HK-2 (cell line): ENCODE data around the gene PDCD5.
A peak's percentile ranks its signal among the peaks of the same experiment; 100 is the strongest.
"Not testable (repeated sequence)": the region's sequence is repeated elsewhere in the genome, so short reads cannot be mapped to it uniquely, and the experiment has no call there.

Experiments
- DNase-seq: peaks from one replicate; pipeline ENCODE4 v3.0.0-alpha.2; 2018; ENCODE audit not compliant: unreplicated experiment

The PDCD5 gene

GRCh38 chr19:32580901-32581704, at the start of gene PDCD5:
PDCD5 (plus strand) TSS chr19:32581190; CDS start chr19:32581262, 72 bp downstream.
- peak; percentile 95 for DNase-seq

GRCh38 chr19:32532233-32532632, 48.8 kb upstream of the PDCD5 start:
- DNase-seq: no peak

DNA sequence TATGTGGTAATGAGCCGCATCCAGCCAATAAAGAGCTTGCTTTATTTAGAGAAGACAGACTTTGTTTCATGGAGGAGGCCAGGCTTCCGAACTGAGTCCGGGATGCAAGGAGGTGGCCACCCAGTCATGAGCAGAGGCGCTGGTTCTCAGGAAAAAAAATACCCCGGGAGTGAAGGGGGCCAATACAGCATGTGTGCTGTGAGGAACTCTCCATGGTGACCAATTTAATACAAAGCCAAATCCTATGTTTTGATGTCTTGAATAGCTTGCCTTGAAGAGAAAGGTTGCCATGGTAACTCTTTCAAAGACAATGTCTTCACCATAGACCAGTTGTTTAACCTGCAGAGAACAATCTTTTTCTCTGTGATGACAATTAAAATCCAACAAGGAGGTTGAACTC, 43.4 kb upstream of the PDCD5 start:
- no peak for DNase-seq

GRCh38 chr19:32539240-32539916, 41.6 kb upstream of the PDCD5 start:
- no peak for DNase-seq

DNA sequence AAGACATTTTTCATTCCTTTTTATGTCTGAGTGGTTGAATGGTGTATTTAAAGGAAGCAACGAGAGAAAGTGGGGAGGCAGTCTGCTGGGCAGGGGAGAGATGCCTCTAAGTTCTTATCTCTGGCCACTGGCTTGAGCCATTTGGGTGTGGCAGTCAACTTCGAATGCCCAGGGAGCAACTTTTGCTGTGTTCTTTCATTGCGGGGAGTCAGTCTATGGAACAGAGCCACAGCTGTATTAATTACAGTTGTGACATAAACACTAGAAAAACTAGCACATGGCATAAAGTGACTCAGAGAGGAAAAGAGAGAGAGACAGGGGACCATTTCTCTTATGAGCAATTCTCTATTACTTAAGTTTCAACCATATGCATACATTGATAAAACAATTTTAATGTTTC, 40.4 kb upstream of the PDCD5 start:
- no peak for DNase-seq

- not testable (repeated sequence) for DNase-seq
These were observed 39.6 kb upstream of the PDCD5 start for GRCh38 chr19:32541376-32541775.

DNA sequence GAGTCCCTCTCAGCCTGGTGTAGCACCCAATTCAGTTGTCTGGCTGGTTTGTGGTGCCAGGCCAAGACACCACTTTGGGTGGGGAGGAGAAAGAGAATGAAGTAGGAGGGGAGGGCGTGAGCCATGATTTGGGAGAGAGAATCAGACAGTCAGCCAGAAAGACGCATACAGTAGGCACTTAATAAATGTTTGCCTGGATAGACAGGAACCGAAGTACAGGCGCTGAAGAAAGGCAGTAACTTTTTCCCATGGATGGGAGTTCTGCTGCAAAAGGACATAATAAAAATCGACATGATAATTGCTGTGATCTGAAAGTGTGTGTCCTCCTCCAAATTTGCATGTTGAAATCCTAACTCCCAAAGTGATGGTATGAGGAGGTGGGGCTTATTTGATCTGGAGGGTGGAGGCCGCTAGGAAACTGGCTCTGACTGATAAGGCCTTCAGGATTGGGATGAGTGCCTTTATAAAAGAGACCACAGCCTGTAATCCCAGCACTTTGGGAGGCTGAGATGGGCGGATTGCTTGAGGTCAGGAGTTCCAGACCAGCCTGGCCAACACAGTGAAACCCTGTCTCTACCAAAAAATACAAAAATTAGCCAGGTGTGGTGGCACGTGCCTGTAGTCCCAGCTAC, 38.4 kb upstream of the PDCD5 start:
- DNase-seq: no peak

GRCh38 chr19:32543115-32543900, 37.7 kb upstream of the PDCD5 start:
- peak; percentile 24 for DNase-seq

GRCh38 chr19:32544917-32545316, 36.1 kb upstream of the PDCD5 start:
- DNase-seq: no peak

GRCh38 chr19:32550666-32551065, 30.3 kb upstream of the PDCD5 start:
- no peak for DNase-seq

- DNase-seq: no peak
These were observed 25.2 kb upstream of the PDCD5 start for GRCh38 chr19:32555786-32556185.

DNA sequence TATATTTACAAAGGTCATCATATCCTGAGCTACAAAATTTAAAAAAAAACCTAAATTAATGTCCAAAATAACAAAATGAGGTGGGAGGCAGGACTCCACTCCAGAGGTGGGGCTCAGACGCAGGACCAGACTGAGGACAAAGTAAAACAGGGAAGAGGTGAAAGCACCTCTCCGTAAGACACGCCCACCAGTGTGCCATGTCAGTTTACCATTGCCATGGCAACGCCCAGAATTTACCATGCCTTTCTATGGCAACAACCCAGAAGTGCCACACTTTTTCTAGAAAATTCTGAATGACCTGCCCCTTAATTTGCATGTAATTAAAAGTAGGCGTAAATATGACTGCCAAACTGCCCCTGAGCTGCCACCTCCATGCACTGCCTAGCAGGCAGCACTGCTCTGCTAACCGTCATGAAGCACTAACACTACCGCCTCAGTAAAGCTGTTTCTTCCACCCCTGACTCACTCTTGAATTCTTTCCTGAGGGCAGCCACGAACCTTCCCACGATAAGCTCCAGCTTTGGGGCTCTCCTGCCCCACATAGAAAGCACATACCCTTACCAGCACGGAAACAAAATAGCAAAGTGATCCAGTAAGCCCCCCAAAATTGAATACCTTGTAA, 22.3 kb upstream of the PDCD5 start:
- no peak for DNase-seq

- no peak for DNase-seq
These were observed 17.2 kb upstream of the PDCD5 start for GRCh38 chr19:32563761-32564160.

- DNase-seq: no peak
These were observed 14.7 kb upstream of the PDCD5 start for GRCh38 chr19:32566246-32566830.

GRCh38 chr19:32567486-32567885, 13.5 kb upstream of the PDCD5 start:
- no peak for DNase-seq

DNA sequence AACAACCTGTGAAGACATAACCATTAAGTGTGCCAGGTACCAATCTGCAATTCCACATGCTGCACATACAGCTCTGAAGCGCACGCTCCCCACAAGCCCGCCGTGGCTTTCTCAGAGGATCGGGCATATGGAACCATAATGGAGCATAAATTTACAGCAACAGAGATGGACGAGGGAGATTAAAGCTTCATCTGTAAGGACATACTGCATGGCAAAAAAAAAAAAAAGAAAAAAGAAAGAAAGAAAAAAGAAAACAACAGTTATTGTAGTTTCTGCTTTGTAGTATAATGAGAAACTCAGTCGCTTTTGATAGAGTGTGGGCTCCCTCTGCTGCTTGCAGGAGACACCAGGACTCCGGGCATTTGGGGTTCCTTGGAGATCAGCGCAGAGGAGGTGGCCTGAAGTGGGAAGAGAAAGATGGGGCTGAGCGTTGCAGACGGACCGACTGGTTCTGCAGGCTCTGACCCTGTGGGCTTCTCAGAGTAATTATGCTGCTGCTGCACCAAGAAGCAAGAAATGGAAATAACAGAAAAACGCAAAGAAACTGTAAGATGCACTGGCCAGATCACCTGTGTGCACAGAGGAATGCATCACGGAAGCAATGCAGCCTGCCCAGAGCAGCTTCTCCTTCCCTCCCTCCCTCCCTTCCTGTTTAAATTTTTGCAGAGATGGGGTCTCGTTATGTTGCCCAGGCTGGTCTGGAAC, 10.8 kb upstream of the PDCD5 start:
- peak; percentile 40 for DNase-seq

- DNase-seq: not testable (repeated sequence)
These were observed 9.4 kb upstream of the PDCD5 start for GRCh38 chr19:32571471-32572075.

- not testable (repeated sequence) for DNase-seq
These were observed 8.1 kb upstream of the PDCD5 start for GRCh38 chr19:32572700-32573491.

DNA sequence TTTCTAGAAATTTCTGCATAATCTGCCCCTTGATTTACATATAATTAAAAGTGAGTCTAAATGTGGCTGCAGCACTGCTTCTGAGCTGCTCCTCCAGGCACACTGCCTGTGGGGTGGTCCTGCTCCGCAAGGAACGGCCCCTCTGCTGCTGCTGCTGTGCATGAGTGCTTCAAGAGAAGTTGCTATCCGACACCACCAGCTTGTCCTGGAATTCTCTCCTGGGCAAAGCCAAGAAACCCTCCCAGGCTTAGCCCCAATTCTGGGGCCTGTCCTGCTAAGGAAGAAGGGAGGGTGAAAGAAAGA, 7.5 kb upstream of the PDCD5 start:
- no peak for DNase-seq
